ENCODE data around the gene EPHB1. TPM values are rescaled to one million over a fixed set of nuclear protein-coding genes. Genes with fewer than 3 reads are reported as not detected.

The EPHB1 gene
- total RNA-seq, 1 donor from 2014 or later = 1.6 TPM

DNA sequence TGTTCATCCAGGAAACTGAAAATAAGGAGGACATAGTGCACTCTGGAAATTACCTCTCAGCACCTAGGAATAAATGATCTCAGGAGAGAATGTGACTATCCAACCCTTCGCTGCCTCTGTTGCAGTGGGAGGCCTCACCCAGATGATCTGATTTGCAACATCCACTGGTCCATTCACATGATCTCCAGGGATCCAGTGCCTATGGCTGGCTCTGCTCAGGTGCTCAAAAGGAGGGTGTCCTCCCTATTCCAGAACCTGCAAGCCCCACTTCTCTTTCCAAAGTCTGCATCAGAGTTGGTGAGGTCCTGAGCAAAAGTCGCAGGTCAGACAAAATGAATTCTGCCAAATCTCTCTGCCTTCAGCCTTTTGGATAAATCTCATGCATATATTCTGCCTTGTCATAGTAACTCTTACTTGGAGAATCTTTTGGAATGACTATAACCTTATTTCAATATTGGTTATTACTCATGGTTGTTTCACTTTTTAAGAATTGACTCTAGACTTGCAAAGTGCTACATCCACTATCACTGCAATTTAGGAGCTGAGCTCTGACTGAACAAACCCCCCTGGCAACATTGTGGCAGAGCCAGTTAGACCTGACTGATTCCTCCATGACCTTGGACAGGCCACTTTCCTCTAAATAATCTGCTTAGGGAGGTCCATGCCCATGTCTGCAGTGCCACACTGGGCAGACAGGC lies 295.1 kb downstream of the EPHB1 start:
- H3K36me3 ChIP-seq = no peaks in the 10 kb centered on the region
- no peaks in the 10 kb centered on the region for H3K27me3 ChIP-seq
- no peaks in the 10 kb centered on the region for H3K4me1 ChIP-seq
- H3K4me3 ChIP-seq = no peak overlapping the region
- no peaks in the 10 kb centered on the region for H3K9me3 ChIP-seq
- ATAC-seq (no peak), DNase-seq (no peak)
- intact Hi-C loops (cut with DNase I) = no loop called here
- TF ChIP-seq, protein P1, sequence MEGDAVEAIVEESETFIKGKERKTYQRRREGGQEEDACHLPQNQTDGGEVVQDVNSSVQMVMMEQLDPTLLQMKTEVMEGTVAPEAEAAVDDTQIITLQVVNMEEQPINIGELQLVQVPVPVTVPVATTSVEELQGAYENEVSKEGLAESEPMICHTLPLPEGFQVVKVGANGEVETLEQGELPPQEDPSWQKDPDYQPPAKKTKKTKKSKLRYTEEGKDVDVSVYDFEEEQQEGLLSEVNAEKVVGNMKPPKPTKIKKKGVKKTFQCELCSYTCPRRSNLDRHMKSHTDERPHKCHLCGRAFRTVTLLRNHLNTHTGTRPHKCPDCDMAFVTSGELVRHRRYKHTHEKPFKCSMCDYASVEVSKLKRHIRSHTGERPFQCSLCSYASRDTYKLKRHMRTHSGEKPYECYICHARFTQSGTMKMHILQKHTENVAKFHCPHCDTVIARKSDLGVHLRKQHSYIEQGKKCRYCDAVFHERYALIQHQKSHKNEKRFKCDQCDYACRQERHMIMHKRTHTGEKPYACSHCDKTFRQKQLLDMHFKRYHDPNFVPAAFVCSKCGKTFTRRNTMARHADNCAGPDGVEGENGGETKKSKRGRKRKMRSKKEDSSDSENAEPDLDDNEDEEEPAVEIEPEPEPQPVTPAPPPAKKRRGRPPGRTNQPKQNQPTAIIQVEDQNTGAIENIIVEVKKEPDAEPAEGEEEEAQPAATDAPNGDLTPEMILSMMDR (IDR thresholded peaks at IDR 0.05) = no peak
- H3K27ac ChIP-seq = no peak overlapping the region

- TF ChIP-seq, protein P1 (IDR thresholded peaks at IDR 0.05) = no peak
- H3K27me3 ChIP-seq = no peaks in the 10 kb centered on the region
- DNase-seq (no peak), ATAC-seq (no peak)
- no peak overlapping the region for H3K4me3 ChIP-seq
- intact Hi-C loops (cut with DNase I) = no loop called here
- no peaks in the 10 kb centered on the region for H3K4me1 ChIP-seq
- no peak overlapping the region for H3K27ac ChIP-seq
- H3K9me3 ChIP-seq = no peaks in the 10 kb centered on the region
- no peaks in the 10 kb centered on the region for H3K36me3 ChIP-seq
These were observed 296.9 kb downstream of the EPHB1 start for GRCh38 chr3:135091946-135092345.

DNA sequence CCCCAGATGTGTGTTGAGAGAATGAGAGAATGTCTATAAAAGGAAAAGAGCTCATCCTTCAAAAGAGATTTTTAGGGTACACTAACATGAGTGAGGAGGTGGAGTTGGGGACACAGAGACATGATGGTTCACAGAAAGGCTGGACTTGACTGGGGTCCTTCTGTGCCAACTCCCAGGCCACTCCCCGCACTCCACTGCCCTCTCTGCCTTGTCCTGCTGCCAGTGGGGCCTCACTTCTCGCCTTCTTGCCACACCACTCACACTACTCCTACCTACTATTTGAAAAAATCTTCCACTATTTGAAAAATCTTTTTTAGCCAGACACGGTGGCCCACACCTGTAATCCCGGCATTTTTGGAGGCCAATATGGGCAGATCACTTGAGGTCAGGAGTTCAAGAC lies 298.1 kb downstream of the EPHB1 start:
- TF ChIP-seq, protein P1 (IDR thresholded peaks at IDR 0.05) = no peak

GRCh38 chr3:135097276-135097946 lies 302.4 kb downstream of the EPHB1 start:
- no peak overlapping the region for H3K4me3 ChIP-seq
- DNase-seq (no peak), ATAC-seq (no peak)
- no peak overlapping the region for H3K27ac ChIP-seq
- H3K4me1 ChIP-seq = no peaks in the 10 kb centered on the region
- TF ChIP-seq, protein P1 (IDR thresholded peaks at IDR 0.05) = no peak
- H3K36me3 ChIP-seq = no peaks in the 10 kb centered on the region
- H3K9me3 ChIP-seq = no peaks in the 10 kb centered on the region
- intact Hi-C loops (cut with DNase I) = no loop called here
- H3K27me3 ChIP-seq = no peaks in the 10 kb centered on the region

More for the DNA sequence above, 298.1 kb downstream of the EPHB1 start:
- Histone ChIP-seq H3K9me3 (no peaks in the 10 kb centered on the region), H3K27me3 (no peaks in the 10 kb centered on the region), H3K27ac (no peak overlapping the region), H3K36me3 (no peaks in the 10 kb centered on the region), H3K4me1 (no peaks in the 10 kb centered on the region), H3K4me3 (no peak overlapping the region)
- ATAC-seq = no peak
- DNase-seq = no peak
- intact Hi-C loops (cut with DNase I) = no loop called here

- H3K27ac ChIP-seq = no peak overlapping the region
- H3K9me3 ChIP-seq = no peaks in the 10 kb centered on the region
- H3K36me3 ChIP-seq = no peaks in the 10 kb centered on the region
- intact Hi-C loops (cut with DNase I) = no loop called here
- TF ChIP-seq, protein P1 (IDR thresholded peaks at IDR 0.05) = no peak
- no peaks in the 10 kb centered on the region for H3K4me1 ChIP-seq
- no peak for ATAC-seq
- no peak for DNase-seq
- H3K4me3 ChIP-seq = no peak overlapping the region
- H3K27me3 ChIP-seq = no peaks in the 10 kb centered on the region
These were observed 304.8 kb downstream of the EPHB1 start for GRCh38 chr3:135099734-135100355.

Measured in upper lobe of right lung (tissue), 1 donor.